Smooth muscle cell (in vitro differentiated cells): ENCODE measurements around the gene HIVEP2. TPM values are rescaled to one million over a fixed set of nuclear protein-coding genes. Genes with fewer than 3 reads are reported as not detected.

Experiments
- DNase-seq: peaks from one replicate; lab custom pipeline; 2025; ENCODE audit not compliant: unreplicated experiment; lab: John Stamatoyannopoulos, UW
- H2AFZ ChIP-seq: fragments of 200-600 bp; sonication (generic); 2 replicates; pipeline ENCODE4 v1.6.0; 2016; ENCODE audit warnings: antibody characterized with exemption, low read depth, mild to moderate bottlenecking
- H3F3A ChIP-seq: fragments of 200-600 bp; sonication (generic); 2 replicates; pipeline ENCODE4 v1.6.0; 2017; ENCODE audit warnings: antibody characterized with exemption, low read depth
- H3K27ac ChIP-seq: fragments of 200-600 bp; sonication (generic); 2 replicates; pipeline ENCODE4 v1.5.1; 2016; ENCODE audit warnings: low read depth, mild to moderate bottlenecking
- H3K27me3 ChIP-seq: fragments of 200-600 bp; sonication (generic); 2 replicates; pipeline ENCODE4 v1.6.1; 2016; ENCODE audit warnings: low read depth, mild to moderate bottlenecking
- H3K36me3 ChIP-seq: fragments of 200-600 bp; sonication (generic); 2 replicates; pipeline ENCODE4 v1.5.1; 2016; ENCODE audit warnings: low read depth
- H3K4me1 ChIP-seq: fragments of 200-600 bp; sonication (generic); 2 replicates; pipeline ENCODE4 v1.5.1; 2016; ENCODE audit warnings: low read depth
- H3K4me2 ChIP-seq: fragments of 200-600 bp; sonication (generic); 2 replicates; pipeline ENCODE4 v1.6.0; 2016; ENCODE audit warnings: mild to moderate bottlenecking
- H3K4me3 ChIP-seq: fragments of 200-600 bp; sonication (generic); 2 replicates; pipeline ENCODE4 v1.5.1; 2016; ENCODE audit warnings: mild to moderate bottlenecking
- H3K79me2 ChIP-seq: fragments of 200-600 bp; sonication (generic); 2 replicates; pipeline ENCODE4 v1.6.0; 2016; ENCODE audit warnings: low read depth, mild to moderate bottlenecking
- H3K9ac ChIP-seq: fragments of 200-600 bp; sonication (generic); 2 replicates; pipeline ENCODE4 v1.6.0; 2016; ENCODE audit warnings: low read depth
- H3K9me3 ChIP-seq: fragments of 200-600 bp; sonication (generic); replicated peaks from 2 replicates; pipeline ENCODE4 v1.5.1; 2016; ENCODE audit warnings: low read depth
- H4K20me1 ChIP-seq: fragments of 200-600 bp; sonication (generic); 2 replicates; pipeline ENCODE4 v1.6.0; 2016; ENCODE audit warnings: low read depth
- WGBS: methylation state at CpG from one replicate; pipeline ENCODE4 v1.1.7; 2016; ENCODE audit warnings: low lambda C conversion rate; 5-methylcytosine and 5-hydroxymethylcytosine counted together
- polyA plus RNA-seq: library from polyadenylated mRNA; unstranded; fragments of >200 nt; fragmentation: Nextera tagmentation; extraction: Ambion mirVana; gene quantifications from 2 replicates; pipeline ENCODE4 v1.2.1, GENCODE V29; 2016
- total RNA-seq: library from RNA; depleted of rRNA; stranded (reverse); fragments of >200 nt; gene quantifications from 2 replicates; pipeline ENCODE4 v1.2.3, GENCODE V29; 2014
- TF ChIP-seq, protein P1 (sequence below): fragments of 200-600 bp; sonication (generic); IDR thresholded peaks from 2 replicates; pipeline ENCODE4 v1.5.1; 2017; ENCODE audit warnings: borderline replicate concordance, mild to moderate bottlenecking, antibody characterized with exemption; ENCODE audit not compliant: insufficient read depth, poor library complexity, severe bottlenecking

Gene HIVEP2
- total and polyA plus RNA-seq, 2 experiments from 2014 or later, result 3.2 to 12.5 TPM

DNA sequence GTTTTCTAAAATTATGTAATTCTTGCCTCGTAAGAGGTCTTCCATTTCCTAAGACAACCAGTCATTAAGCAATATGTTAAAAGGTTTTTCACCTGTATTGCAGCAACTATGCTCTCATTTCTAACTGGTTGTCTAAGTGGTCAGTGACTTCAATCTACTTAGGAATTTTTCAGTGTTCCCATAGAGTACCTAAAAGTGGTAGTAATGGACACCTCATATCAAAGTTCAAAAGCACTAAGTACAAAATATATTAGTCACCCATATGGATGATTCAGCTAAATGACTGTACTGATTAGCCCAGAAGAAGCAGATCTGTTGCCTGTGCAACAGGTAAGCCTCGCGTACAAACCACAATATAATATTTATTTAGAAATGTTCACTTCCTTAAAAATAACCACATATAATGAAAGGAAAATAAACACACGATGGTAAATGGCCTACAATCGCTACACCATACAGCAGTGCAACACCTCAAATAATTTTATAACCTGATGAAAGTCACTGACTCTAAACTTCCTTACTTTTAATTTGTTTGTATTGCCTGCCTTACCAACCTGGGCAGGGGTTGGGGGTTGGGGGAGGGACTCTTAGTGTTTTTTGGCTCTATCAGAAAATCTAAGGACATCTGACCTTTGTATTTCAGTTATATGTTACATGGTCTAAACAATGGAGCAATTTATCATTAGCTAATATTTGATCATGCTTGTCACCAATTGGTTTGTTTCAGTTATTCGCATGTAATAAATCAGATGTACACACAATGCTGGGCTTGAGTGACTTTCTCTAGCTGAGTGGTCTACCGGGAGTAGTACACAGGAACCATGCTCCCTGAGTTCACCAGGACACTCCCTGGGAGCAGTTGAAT lies 105.9 kb downstream of the HIVEP2 start:
- Histone ChIP-seq H3K9ac (peak overlapping the region; percentile 14), H3K4me2 (peak overlapping the region; percentile 24), H3K9me3 (no peaks in the 10 kb centered on the region), H3K36me3 (no peaks in the 10 kb centered on the region), H3K4me1 (peaks cover 19% of the 10 kb centered on the region), H3K27ac (peak overlapping the region; percentile 76), H3K27me3 (no peaks in the 10 kb centered on the region), H4K20me1 (no peaks in the 10 kb centered on the region), H3K4me3 (no peak overlapping the region), H2AFZ (no peak overlapping the region), H3K79me2 (peaks cover 45% of the 10 kb centered on the region), H3F3A (no peaks in the 10 kb centered on the region)
- no peak for DNase-seq
- WGBS, result 80% methylated on average over 7 of the region's 7 CpGs
- TF ChIP-seq, protein P1, sequence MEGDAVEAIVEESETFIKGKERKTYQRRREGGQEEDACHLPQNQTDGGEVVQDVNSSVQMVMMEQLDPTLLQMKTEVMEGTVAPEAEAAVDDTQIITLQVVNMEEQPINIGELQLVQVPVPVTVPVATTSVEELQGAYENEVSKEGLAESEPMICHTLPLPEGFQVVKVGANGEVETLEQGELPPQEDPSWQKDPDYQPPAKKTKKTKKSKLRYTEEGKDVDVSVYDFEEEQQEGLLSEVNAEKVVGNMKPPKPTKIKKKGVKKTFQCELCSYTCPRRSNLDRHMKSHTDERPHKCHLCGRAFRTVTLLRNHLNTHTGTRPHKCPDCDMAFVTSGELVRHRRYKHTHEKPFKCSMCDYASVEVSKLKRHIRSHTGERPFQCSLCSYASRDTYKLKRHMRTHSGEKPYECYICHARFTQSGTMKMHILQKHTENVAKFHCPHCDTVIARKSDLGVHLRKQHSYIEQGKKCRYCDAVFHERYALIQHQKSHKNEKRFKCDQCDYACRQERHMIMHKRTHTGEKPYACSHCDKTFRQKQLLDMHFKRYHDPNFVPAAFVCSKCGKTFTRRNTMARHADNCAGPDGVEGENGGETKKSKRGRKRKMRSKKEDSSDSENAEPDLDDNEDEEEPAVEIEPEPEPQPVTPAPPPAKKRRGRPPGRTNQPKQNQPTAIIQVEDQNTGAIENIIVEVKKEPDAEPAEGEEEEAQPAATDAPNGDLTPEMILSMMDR, result no peak

DNA sequence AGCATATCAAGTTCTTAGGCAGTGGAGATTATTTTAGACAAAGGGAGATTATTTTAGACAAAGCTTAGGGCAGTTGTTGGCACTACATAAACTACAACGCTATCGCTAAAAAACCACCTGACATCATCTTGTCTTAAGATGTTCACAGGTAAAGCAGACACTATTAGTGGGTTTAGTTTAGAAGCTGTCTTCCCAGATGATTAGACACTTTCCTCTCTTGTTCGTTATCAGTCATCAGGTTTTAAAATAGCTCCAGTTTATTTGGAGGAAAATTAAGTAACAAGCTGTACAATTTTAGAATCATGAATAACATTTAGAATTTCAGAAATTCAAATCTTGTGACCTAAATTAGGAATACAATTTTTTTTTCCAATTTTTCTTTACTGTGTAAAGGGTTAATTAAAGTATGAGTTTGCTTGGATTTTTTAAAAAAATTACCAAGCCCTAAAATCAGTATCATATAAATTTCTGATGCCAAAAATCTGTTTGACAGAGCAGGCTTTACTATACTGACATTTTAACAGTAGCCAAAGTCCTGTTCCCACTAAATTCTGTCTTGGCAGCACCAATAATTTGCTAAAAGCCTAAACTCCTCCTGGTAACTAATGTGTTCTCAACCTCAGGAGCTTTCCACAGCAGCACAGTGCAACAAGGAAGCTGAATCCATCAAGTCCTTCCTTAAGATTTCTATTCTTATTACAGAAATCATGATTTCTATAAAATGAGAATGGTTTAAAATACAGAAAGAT lies 109.0 kb downstream of the HIVEP2 start:
- Histone ChIP-seq H3K27me3 (no peaks in the 10 kb centered on the region), H3K4me1 (no peaks in the 10 kb centered on the region), H3F3A (no peaks in the 10 kb centered on the region), H3K9ac (no peak overlapping the region), H4K20me1 (no peaks in the 10 kb centered on the region), H3K4me3 (no peak overlapping the region), H3K36me3 (no peaks in the 10 kb centered on the region), H3K79me2 (peaks cover 30% of the 10 kb centered on the region), H3K4me2 (no peak overlapping the region), H3K9me3 (no peaks in the 10 kb centered on the region), H3K27ac (no peak overlapping the region), H2AFZ (no peak overlapping the region)
- TF ChIP-seq, protein P1, result no peak
- 95% methylated on average over 3 of the region's 3 CpGs for WGBS
- no peak for DNase-seq

DNA sequence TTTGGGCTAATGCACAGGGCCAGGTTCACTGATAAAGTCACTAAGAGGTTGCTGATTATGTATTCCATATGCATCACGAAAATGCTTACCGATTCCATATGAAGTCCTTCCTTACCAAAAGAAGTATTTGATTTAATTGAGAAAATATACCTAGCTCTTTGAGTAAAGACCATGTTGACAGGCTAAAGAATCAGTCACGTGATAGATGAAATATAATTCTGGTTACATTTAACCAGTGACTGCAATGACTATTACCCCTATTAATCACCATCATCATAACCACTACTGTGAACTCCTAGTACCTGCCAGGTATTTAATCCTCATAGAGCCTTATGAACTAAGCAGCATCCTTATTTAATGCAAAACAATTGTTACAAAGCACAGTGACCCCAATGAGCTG lies 110.1 kb downstream of the HIVEP2 start:
- H3F3A ChIP-seq, result no peaks in the 10 kb centered on the region
- no peak overlapping the region for H3K27ac ChIP-seq
- H3K9ac ChIP-seq, result no peak overlapping the region
- H3K36me3 ChIP-seq, result no peaks in the 10 kb centered on the region
- H3K9me3 ChIP-seq, result no peaks in the 10 kb centered on the region
- H3K4me3 ChIP-seq, result no peak overlapping the region
- DNase-seq, result no peak
- TF ChIP-seq, protein P1, result no peak
- H4K20me1 ChIP-seq, result no peaks in the 10 kb centered on the region
- H2AFZ ChIP-seq, result no peak overlapping the region
- H3K4me2 ChIP-seq, result no peak overlapping the region
- H3K4me1 ChIP-seq, result no peaks in the 10 kb centered on the region
- peaks cover 21% of the 10 kb centered on the region for H3K79me2 ChIP-seq
- H3K27me3 ChIP-seq, result no peaks in the 10 kb centered on the region
- WGBS, result 97% methylated on average over 3 of the region's 3 CpGs
